Keratinocyte (primary cell): ENCODE measurements around the gene ATPAF1.

Experiments used
- CTCF ChIP-seq, 3 experiments: IDR thresholded peaks in 1 of 3; conservative IDR thresholded peaks in 1 of 3; optimal IDR thresholded peaks in 1 of 3; 2 replicates in 2 of 3; 3 replicates in 1 of 3; pipeline versions ENCODE3 to v1.5.1; 2011; ENCODE audit warnings: low read length in 3 of 3, mild to moderate bottlenecking in 3 of 3, moderate library complexity in 2 of 3, control low read depth in 1 of 3, inconsistent platforms in 1 of 3; ENCODE audit not compliant: insufficient read depth in 2 of 3; ENCODE audit errors: extremely low read depth in 1 of 3
- EZH2 ChIP-seq: IDR thresholded peaks from one replicate; pipeline ENCODE4 v1.6.1; 2012; ENCODE audit warnings: inconsistent platforms, mild to moderate bottlenecking, low read length, moderate library complexity

- TF ChIP-seq CTCF (optimal IDR thresholded peaks at IDR 0.05 in 1 of 3, IDR thresholded peaks at IDR 0.05 in 1 of 3, conservative IDR thresholded peaks at IDR 0.05 in 1 of 3; ENCODE audit: extremely low read depth in 1 of 3, insufficient read depth in 2 of 3, low read length in 3 of 3) (no peak), EZH2 (no peak)
These were observed 14.2 kb downstream of the ATPAF1 start for GRCh38 chr1:46654012-46654411.
